ENCODE results near the gene MCM3AP.

The MCM3AP gene

GRCh38 chr21:46308431-46308830 is 23.0 kb upstream of the MCM3AP start:
- Histone ChIP-seq H3K4me3 (ENCODE audit: low read depth in 1 of 2, low read length in 2 of 2) (no peak overlapping the region), H3K27ac (ENCODE audit: low read length) (no peak overlapping the region), H3K4me1 (ENCODE audit: insufficient read depth, low read length) (no peaks in the 10 kb centered on the region), H3K36me3 (ENCODE audit: insufficient read depth, low read length) (peaks cover 81% of the 10 kb centered on the region), H3K27me3 (ENCODE audit: insufficient read depth, low read length, poor library complexity) (no peaks in the 10 kb centered on the region), H3K9ac (ENCODE audit: low read depth, low read length) (no peak overlapping the region), H3K9me3 (ENCODE audit: insufficient read depth, low read length, severe bottlenecking) (no peaks in the 10 kb centered on the region), H3K79me2 (ENCODE audit: insufficient read depth, low read length) (peaks cover 11% of the 10 kb centered on the region; the same call in 1 of the 2 replicates), H4K20me1 (ENCODE audit: insufficient read depth, low read length) (peaks cover 3% of the 10 kb centered on the region; the same call in 1 of the 2 replicates), H2AFZ (ENCODE audit: low read depth, low read length) (no peak overlapping the region), H3K4me2 (ENCODE audit: insufficient read depth, low read length) (no peak overlapping the region)
- no peak for TF ChIP-seq EZH2 (IDR thresholded peaks at IDR 0.05; ENCODE audit: borderline replicate concordance, low read depth, low read length, severe bottlenecking)
- no peak for TF ChIP-seq CTCF (IDR thresholded peaks at IDR 0.05; ENCODE audit: borderline replicate concordance, extremely low read depth, low read length, poor library complexity, severe bottlenecking)
- DNase-seq, result no peak
- ATAC-seq (ENCODE audit: insufficient read depth, low read depth), result no peak

GRCh38 chr21:46307625-46308024 is 22.2 kb upstream of the MCM3AP start:
- H3K4me1 ChIP-seq (ENCODE audit: insufficient read depth, low read length), result no peaks in the 10 kb centered on the region
- no peak for DNase-seq
- H3K4me2 ChIP-seq (ENCODE audit: insufficient read depth, low read length), result no peak overlapping the region
- no peak overlapping the region for H3K27ac ChIP-seq (ENCODE audit: low read length)
- H2AFZ ChIP-seq (ENCODE audit: low read depth, low read length), result no peak overlapping the region
- TF ChIP-seq EZH2 (IDR thresholded peaks at IDR 0.05; ENCODE audit: borderline replicate concordance, low read depth, low read length, severe bottlenecking) (no peak), CTCF (IDR thresholded peaks at IDR 0.05; ENCODE audit: borderline replicate concordance, extremely low read depth, low read length, poor library complexity, severe bottlenecking) (no peak)
- H3K27me3 ChIP-seq (ENCODE audit: insufficient read depth, low read length, poor library complexity), result no peaks in the 10 kb centered on the region
- peaks cover 3% of the 10 kb centered on the region; the same call in 1 of the 2 replicates for H4K20me1 ChIP-seq (ENCODE audit: insufficient read depth, low read length)
- H3K9ac ChIP-seq (ENCODE audit: low read depth, low read length), result no peak overlapping the region
- peaks cover 11% of the 10 kb centered on the region; the same call in 1 of the 2 replicates for H3K79me2 ChIP-seq (ENCODE audit: insufficient read depth, low read length)
- ATAC-seq (ENCODE audit: insufficient read depth, low read depth), result no peak
- H3K36me3 ChIP-seq (ENCODE audit: insufficient read depth, low read length), result peaks cover 79% of the 10 kb centered on the region
- no peak overlapping the region for H3K4me3 ChIP-seq (ENCODE audit: low read depth in 1 of 2, low read length in 2 of 2)
- no peaks in the 10 kb centered on the region for H3K9me3 ChIP-seq (ENCODE audit: insufficient read depth, low read length, severe bottlenecking)

- ATAC-seq (ENCODE audit: insufficient read depth, low read depth) (no peak), DNase-seq (no peak)
- Histone ChIP-seq H3K27ac (ENCODE audit: low read length) (no peak overlapping the region), H3K4me1 (ENCODE audit: insufficient read depth, low read length) (no peaks in the 10 kb centered on the region), H4K20me1 (ENCODE audit: insufficient read depth, low read length) (peaks cover 11% of the 10 kb centered on the region; the same call in 1 of the 2 replicates), H2AFZ (ENCODE audit: low read depth, low read length) (no peak overlapping the region), H3K36me3 (ENCODE audit: insufficient read depth, low read length) (peaks cover 82% of the 10 kb centered on the region), H3K9ac (ENCODE audit: low read depth, low read length) (no peak overlapping the region), H3K4me2 (ENCODE audit: insufficient read depth, low read length) (no peak overlapping the region), H3K4me3 (ENCODE audit: low read depth in 1 of 2, low read length in 2 of 2) (no peak overlapping the region), H3K27me3 (ENCODE audit: insufficient read depth, low read length, poor library complexity) (no peaks in the 10 kb centered on the region), H3K9me3 (ENCODE audit: insufficient read depth, low read length, severe bottlenecking) (no peaks in the 10 kb centered on the region), H3K79me2 (ENCODE audit: insufficient read depth, low read length) (peaks cover 9% of the 10 kb centered on the region; the same call in 1 of the 2 replicates)
- TF ChIP-seq CTCF (IDR thresholded peaks at IDR 0.05; ENCODE audit: borderline replicate concordance, extremely low read depth, low read length, poor library complexity, severe bottlenecking) (no peak), EZH2 (IDR thresholded peaks at IDR 0.05; ENCODE audit: borderline replicate concordance, low read depth, low read length, severe bottlenecking) (no peak)
Observed at GRCh38 chr21:46304955-46305354, 19.5 kb upstream of the MCM3AP start.
